Astrocyte (in vitro differentiated cells and primary cell): ENCODE results near the gene GMDS.
"Not testable (repeated sequence)": the region's sequence is repeated elsewhere in the genome, so short reads cannot be mapped to it uniquely, and the experiment has no call there.

ENCODE experiments used
- CTCF ChIP-seq: IDR thresholded peaks from 2 replicates; pipeline ENCODE4 v1.5.1; 2011; ENCODE audit warnings: low read depth, mild to moderate bottlenecking, inconsistent platforms, low read length, moderate library complexity; ENCODE audit not compliant: insufficient read depth
- EZH2 ChIP-seq: IDR thresholded peaks from 2 replicates; pipeline ENCODE4 v1.6.1; 2012; ENCODE audit warnings: mild to moderate bottlenecking, low read length, inconsistent platforms; ENCODE audit not compliant: insufficient read depth

- TF ChIP-seq CTCF, EZH2: not testable (repeated sequence)
These were observed 553.6 kb downstream of the GMDS start for GRCh38 chr6:1691828-1692227.
